Aorta (tissue), 5 donors: ENCODE results near the gene RFX3. TPM values are rescaled to one million over a fixed set of nuclear protein-coding genes. Genes with fewer than 3 reads are reported as not detected.

Experiments used
- ATAC-seq: fragments of 200-7000 bp; cut with Tn5 transposase; one replicate; pipeline ENCODE4 v1.9.1; 2022; ENCODE audit warnings: moderate library complexity; ENCODE audit not compliant: low FRiP score
- DNase-seq, 2 donors: peaks; one replicate each; pipeline ENCODE4 v3.0.0-alpha.2; 2020
- H3K27ac ChIP-seq, 2 donors: one replicate each; pipeline ENCODE4 v1.5.1; 2013; ENCODE audit warnings: low read length in 2 of 2, mild to moderate bottlenecking in 2 of 2, moderate library complexity in 2 of 2, control low read depth in 1 of 2, inconsistent platforms in 1 of 2, low read depth in 1 of 2
- H3K27me3 ChIP-seq, 2 donors: one replicate each; pipeline ENCODE4 v1.6.1; 2013; ENCODE audit warnings: control low read depth in 1 of 2, low read length in 1 of 2, mild to moderate bottlenecking in 1 of 2, moderate library complexity in 1 of 2; ENCODE audit not compliant: insufficient read depth in 2 of 2, control insufficient read depth in 1 of 2
- H3K36me3 ChIP-seq, 2 donors: one replicate each; pipeline ENCODE4 v1.6.1; 2013; ENCODE audit warnings: control low read depth in 1 of 2, low read length in 1 of 2, mild to moderate bottlenecking in 1 of 2; ENCODE audit not compliant: insufficient read depth in 2 of 2, control insufficient read depth in 1 of 2
- H3K4me1 ChIP-seq, 2 donors: one replicate each; pipeline ENCODE4 v1.6.1; 2013; ENCODE audit warnings: low read length in 2 of 2, control low read depth in 1 of 2, mild to moderate bottlenecking in 1 of 2, moderate library complexity in 1 of 2; ENCODE audit not compliant: insufficient read depth in 2 of 2, control insufficient read depth in 1 of 2
- H3K4me3 ChIP-seq, 2 donors: one replicate each; pipeline ENCODE4 v1.5.1; 2013; ENCODE audit warnings: low read length in 2 of 2, control low read depth in 1 of 2, mild to moderate bottlenecking in 1 of 2
- H3K9me3 ChIP-seq: one replicate; pipeline ENCODE4 v1.6.1; 2013; ENCODE audit warnings: mild to moderate bottlenecking, low read length; ENCODE audit not compliant: control insufficient read depth
- WGBS, 2 donors: extraction: QIAGEN DNeasy Blood & Tissue Kit; methylation state at CpG; one replicate each; pipeline ENCODE4 v1.1.7; 2013; 5-methylcytosine and 5-hydroxymethylcytosine counted together
- intact Hi-C, 2 donors: fragments of 100-400 bp; cut with DNase I; formaldehyde crosslinking; loops; one replicate each; pipeline versions ENCODE4 v1.14.2 to v1.15.0; 2022
- polyA plus RNA-seq, 2 donors: library from polyadenylated mRNA; stranded (reverse); fragments of 200-250 nt; gene quantifications; one replicate each; pipeline ENCODE4 v1.2.3, GENCODE V29; 2013
- total RNA-seq, 2 donors: library from RNA; stranded (reverse); fragmentation: NEBNext Ultra II Directional; extraction: Animal tissue kit (Norgen Biotek cat#: 25700); gene quantifications; one replicate each; pipeline ENCODE4 v1.2.1, GENCODE V29; 2021
- donor health status: healthy with polysubstance abuse.
- donor health status: Bipolar disorder and iron deficiency.
- donor health status: DM: no; HTN: no; CAD: no.
- donor health status: DM: no; HTN: no; CAD: no.
- donor health status: DM: yes; HTN: yes; CAD: no.

The RFX3 gene
- total and polyA plus RNA-seq, 4 donors, result 0.38 to 22.4 (median 5.9) TPM

- H3K9me3 ChIP-seq, result no peaks in the 10 kb centered on the region
- H3K27ac ChIP-seq, result no peak overlapping the region
- H3K4me3 ChIP-seq, result no peak overlapping the region
- H3K4me1 ChIP-seq, result no peaks in the 10 kb centered on the region
- 91 to 97% methylated on average over 3 of the region's 3 CpGs for WGBS, 2 donors
- peaks cover 3 to 4% of the 10 kb centered on the region in 2 donors for H3K36me3 ChIP-seq
- intact Hi-C loops, result no loop called here
- H3K27me3 ChIP-seq, result no peaks in the 10 kb centered on the region
- ATAC-seq (no peak), DNase-seq (no peak)
Observed at GRCh38 chr9:3263698-3264097, 262.1 kb downstream of the RFX3 start.

- H3K27me3 ChIP-seq, result no peaks in the 10 kb centered on the region
- DNase-seq (no peak), ATAC-seq (no peak)
- 89 to 93% methylated on average over 10 of the region's 10 CpGs for WGBS, 2 donors
- no peaks in the 10 kb centered on the region for H3K9me3 ChIP-seq
- no peak overlapping the region for H3K4me3 ChIP-seq
- H3K27ac ChIP-seq, result no peak overlapping the region
- no peaks in the 10 kb centered on the region for H3K4me1 ChIP-seq
- H3K36me3 ChIP-seq, result peaks cover 3 to 4% of the 10 kb centered on the region in 2 donors
- intact Hi-C loops, result no loop called here
Observed at GRCh38 chr9:3262826-3263529, 262.8 kb downstream of the RFX3 start.

DNA sequence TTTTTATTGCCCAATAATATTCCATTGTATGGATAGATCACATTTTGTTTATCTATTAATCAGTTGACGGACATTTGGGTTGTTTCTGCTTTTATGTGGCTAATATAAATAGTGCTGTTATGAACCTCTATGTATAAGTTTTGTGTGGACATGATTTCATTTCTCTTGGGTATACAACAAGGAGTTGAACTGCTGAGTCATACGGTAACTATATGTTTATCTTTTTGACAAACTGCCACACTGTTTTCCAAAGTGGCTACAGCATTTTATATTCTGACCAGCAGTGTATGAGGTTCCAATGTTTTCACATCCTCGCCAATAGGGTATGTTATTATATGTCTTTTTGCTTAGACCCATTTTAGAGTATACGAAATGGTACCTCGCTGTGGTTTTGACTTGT, 264.3 kb downstream of the RFX3 start:
- peaks cover 3 to 4% of the 10 kb centered on the region in 2 donors for H3K36me3 ChIP-seq
- DNase-seq (no peak), ATAC-seq (no peak)
- no peaks in the 10 kb centered on the region for H3K27me3 ChIP-seq
- intact Hi-C loops, result no loop called here
- H3K4me3 ChIP-seq, result no peak overlapping the region
- H3K27ac ChIP-seq, result no peak overlapping the region
- no peaks in the 10 kb centered on the region for H3K9me3 ChIP-seq
- no peaks in the 10 kb centered on the region for H3K4me1 ChIP-seq
- WGBS, 2 donors, result 86 to 89% methylated on average over 5 of the region's 5 CpGs

GRCh38 chr9:3256571-3257330, 269.1 kb downstream of the RFX3 start:
- no peak for ATAC-seq
- H3K9me3 ChIP-seq, result no peaks in the 10 kb centered on the region
- 86 to 94% methylated on average over 3 of the region's 3 CpGs for WGBS, 2 donors
- no peak overlapping the region for H3K27ac ChIP-seq
- no peaks in the 10 kb centered on the region for H3K27me3 ChIP-seq
- no peak for DNase-seq
- H3K36me3 ChIP-seq, result no peaks in the 10 kb centered on the region
- intact Hi-C loops, result no loop called here
- H3K4me1 ChIP-seq, result no peaks in the 10 kb centered on the region
- H3K4me3 ChIP-seq, result no peak overlapping the region

DNA sequence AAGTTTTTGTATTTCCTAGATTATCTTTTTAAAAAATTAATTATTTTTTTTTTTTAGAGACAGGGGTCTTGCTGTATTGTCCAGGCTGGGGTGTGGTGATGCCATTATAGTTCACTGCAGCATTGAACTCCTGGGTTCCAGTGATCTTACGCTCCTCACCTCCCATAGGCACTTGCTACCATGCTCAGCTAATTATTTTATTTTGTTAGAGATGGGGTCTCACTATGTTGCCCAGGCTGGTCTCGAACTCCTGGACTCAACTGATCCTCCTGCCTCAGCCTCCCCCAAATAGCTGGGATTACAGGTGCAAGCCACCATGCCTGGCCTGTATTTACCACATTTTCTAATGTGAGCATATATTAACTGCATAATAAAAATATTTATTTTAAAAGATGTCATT, 274.5 kb downstream of the RFX3 start:
- WGBS, 2 donors, result 70 to 100% methylated on average over 2 of the region's 2 CpGs
- Histone ChIP-seq H3K9me3 (no peaks in the 10 kb centered on the region), H3K27ac (no peak overlapping the region), H3K27me3 (no peaks in the 10 kb centered on the region), H3K36me3 (peaks cover 0 to under 1% of the 10 kb centered on the region in 2 donors), H3K4me3 (no peak overlapping the region), H3K4me1 (no peaks in the 10 kb centered on the region)
- DNase-seq (no peak), ATAC-seq (no peak)
- intact Hi-C loops, result no loop called here

DNA sequence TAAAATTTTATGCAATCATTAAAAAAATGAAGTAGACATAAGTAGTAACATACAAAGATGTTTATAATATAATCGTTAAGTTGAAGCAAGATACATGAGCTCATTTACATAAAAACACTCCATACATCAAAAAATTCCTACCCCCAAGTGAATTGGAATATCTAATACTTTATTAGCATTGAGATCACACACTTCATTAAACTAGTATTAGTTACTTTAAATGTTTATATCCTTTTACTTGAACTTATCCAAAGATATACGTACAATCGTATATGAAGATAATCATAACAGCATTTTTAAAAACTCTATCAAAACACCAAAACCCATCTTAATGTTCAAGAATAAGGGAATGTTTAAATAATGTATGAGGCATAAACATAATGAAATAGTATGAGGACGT, 275.1 kb downstream of the RFX3 start:
- H3K27me3 ChIP-seq, result no peaks in the 10 kb centered on the region
- no peak for DNase-seq
- intact Hi-C loops, result no loop called here
- WGBS, 2 donors, result 90 to 91% methylated on average over 4 of the region's 4 CpGs
- no peaks in the 10 kb centered on the region for H3K4me1 ChIP-seq
- H3K4me3 ChIP-seq, result no peak overlapping the region
- H3K9me3 ChIP-seq, result no peaks in the 10 kb centered on the region
- H3K36me3 ChIP-seq, result peaks cover 0 to 2% of the 10 kb centered on the region in 2 donors
- no peak for ATAC-seq
- H3K27ac ChIP-seq, result no peak overlapping the region

DNA sequence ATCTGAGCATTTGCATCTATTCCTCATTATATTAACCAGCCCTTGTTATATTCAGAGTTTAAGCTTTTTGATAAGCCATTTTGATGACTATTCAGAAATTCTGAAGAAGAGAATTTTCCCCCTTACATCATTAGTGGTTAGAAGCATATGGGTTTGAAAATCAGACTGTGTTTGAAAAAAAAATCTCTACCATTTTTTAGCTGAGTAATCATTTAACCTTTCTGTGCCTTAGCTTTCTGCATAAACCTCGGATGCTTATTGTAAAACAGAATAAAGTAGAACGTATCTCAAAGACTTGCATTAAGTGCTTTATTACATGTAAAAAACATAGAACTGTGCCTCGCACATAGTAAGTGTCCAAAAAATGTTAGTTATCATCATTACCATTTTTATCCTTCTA, 278.6 kb downstream of the RFX3 start:
- Histone ChIP-seq H3K36me3 (peaks cover 0 to 3% of the 10 kb centered on the region in 2 donors), H3K9me3 (no peaks in the 10 kb centered on the region), H3K27me3 (no peaks in the 10 kb centered on the region), H3K4me3 (no peak overlapping the region), H3K27ac (no peak overlapping the region), H3K4me1 (no peaks in the 10 kb centered on the region)
- intact Hi-C loops, result no loop called here
- WGBS, 2 donors, result 93% methylated on average over 3 of the region's 3 CpGs
- ATAC-seq, result no peak
- DNase-seq, result no peak

- Histone ChIP-seq H3K27ac (no peak overlapping the region), H3K4me1 (no peaks in the 10 kb centered on the region), H3K36me3 (peaks cover 0 to 3% of the 10 kb centered on the region in 2 donors), H3K4me3 (no peak overlapping the region), H3K27me3 (no peaks in the 10 kb centered on the region), H3K9me3 (no peaks in the 10 kb centered on the region)
- DNase-seq, result no peak
- WGBS, 2 donors, result 93 to 95% methylated on average over 3 of the region's 3 CpGs
- intact Hi-C loops, result no loop called here
- no peak for ATAC-seq
Observed at GRCh38 chr9:3246241-3246640, 279.6 kb downstream of the RFX3 start.
